Nucleus accumbens (tissue), 56 donors: ENCODE data around the gene AMOTL2.

Source experiments
- DNase-seq, 56 donors: peaks; one replicate each; lab custom pipeline; 2025; lab: John Stamatoyannopoulos, UW

AMOTL2 gene

GRCh38 chr3:134338201-134338512 is 36.1 kb downstream of the AMOTL2 start:
- DNase-seq, result no peak

- DNase-seq, result no peak
Measured at GRCh38 chr3:134337511-134338200, 36.6 kb downstream of the AMOTL2 start.

GRCh38 chr3:134337071-134337482 is 37.2 kb downstream of the AMOTL2 start:
- DNase-seq, result no peak

- DNase-seq, result no peak
Measured at GRCh38 chr3:134336587-134336986, 37.7 kb downstream of the AMOTL2 start.

- DNase-seq, result no peak
Measured at GRCh38 chr3:134334901-134335280, 39.4 kb downstream of the AMOTL2 start.

GRCh38 chr3:134334231-134334900 is 39.9 kb downstream of the AMOTL2 start:
- no peak for DNase-seq

- no peak for DNase-seq
Measured at GRCh38 chr3:134333522-134334181, 40.6 kb downstream of the AMOTL2 start.

GRCh38 chr3:134332344-134332743 is 41.9 kb downstream of the AMOTL2 start:
- no peak for DNase-seq

GRCh38 chr3:134331811-134332199 is 42.4 kb downstream of the AMOTL2 start:
- no peak for DNase-seq

- no peak for DNase-seq
Measured at GRCh38 chr3:134330883-134331810, 43.1 kb downstream of the AMOTL2 start.

- DNase-seq, result no peak
Measured at GRCh38 chr3:134328846-134329245, 45.4 kb downstream of the AMOTL2 start.

GRCh38 chr3:134328147-134328591 is 46.1 kb downstream of the AMOTL2 start:
- no peak for DNase-seq

- DNase-seq, result no peak
Measured at GRCh38 chr3:134327594-134327975, 46.7 kb downstream of the AMOTL2 start.

GRCh38 chr3:134326760-134327593 is 47.3 kb downstream of the AMOTL2 start:
- DNase-seq, result no peak

- DNase-seq, result no peak
Measured at GRCh38 chr3:134326126-134326525, 48.1 kb downstream of the AMOTL2 start.

- DNase-seq, result no peak
Measured at GRCh38 chr3:134325706-134326105, 48.5 kb downstream of the AMOTL2 start.

- DNase-seq, result no peak
Measured at GRCh38 chr3:134325061-134325705, 49.1 kb downstream of the AMOTL2 start.

GRCh38 chr3:134323966-134324962 is 50.0 kb downstream of the AMOTL2 start:
- DNase-seq, result no peak
